ENCODE data around the gene NOTCH1.

NOTCH1 gene

DNA sequence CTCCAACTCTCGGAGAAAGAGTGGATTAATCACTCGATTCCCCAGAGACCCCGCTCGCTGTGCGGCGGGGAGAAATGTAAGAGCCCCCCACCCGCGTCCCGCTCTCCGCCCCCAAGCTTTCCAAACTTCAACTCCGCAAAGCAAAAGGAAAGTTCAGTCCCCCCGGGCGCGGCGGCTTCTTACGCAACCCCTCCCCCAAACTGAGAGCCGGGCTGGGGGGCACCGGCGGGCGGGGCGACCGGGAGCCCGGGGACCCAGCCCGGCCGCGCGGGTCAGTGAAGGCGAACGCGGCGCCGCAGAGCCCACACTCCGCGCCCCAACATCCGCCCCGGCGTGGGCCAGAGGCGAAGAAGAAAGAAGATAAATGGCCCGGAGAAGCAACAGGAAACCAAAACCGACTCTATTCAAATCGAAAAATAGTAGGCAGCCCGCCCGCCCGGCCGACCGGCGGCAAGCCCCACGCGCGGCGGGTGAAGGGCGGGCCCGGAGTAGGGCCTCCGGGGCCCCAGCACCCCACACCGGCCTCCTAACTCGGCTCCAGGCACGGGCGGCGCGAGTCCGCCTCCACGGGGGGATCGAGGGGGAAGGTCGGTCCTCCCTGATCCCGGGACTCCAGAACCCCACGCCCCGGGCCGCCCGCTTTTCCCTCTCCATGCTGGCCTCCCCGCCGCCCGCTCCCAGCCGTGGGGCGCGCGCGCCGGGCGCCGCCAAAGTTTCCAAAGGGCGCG, 720 bp downstream of the NOTCH1 start:
- DNase-seq (ENCODE audit: low read depth) = peak; percentile 44

DNA sequence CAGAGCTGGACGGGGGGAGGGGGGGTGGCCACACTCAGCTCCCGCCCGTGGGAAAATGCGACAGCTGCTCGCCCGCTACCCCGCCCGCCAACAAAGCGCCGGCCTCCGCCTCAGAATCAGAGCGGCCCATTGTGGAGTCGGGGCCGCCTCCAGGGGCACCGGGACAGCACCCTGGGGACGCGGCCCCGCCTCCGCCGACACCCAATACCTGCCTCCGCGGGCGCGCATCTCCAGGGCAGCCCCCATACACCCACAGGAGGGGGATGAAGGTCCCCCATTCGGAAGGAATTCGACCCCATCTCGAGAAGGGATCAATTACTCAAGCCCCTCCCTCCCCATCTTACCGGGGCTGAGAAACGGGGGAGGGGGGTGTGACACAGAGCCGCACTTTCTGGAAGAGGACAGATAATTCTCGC, 1.3 kb downstream of the NOTCH1 start:
- DNase-seq (ENCODE audit: low read depth) = peak; percentile 46

- DNase-seq (ENCODE audit: low read depth) = no peak
These were observed 1.9 kb downstream of the NOTCH1 start for GRCh38 chr9:136543830-136544547.

DNA sequence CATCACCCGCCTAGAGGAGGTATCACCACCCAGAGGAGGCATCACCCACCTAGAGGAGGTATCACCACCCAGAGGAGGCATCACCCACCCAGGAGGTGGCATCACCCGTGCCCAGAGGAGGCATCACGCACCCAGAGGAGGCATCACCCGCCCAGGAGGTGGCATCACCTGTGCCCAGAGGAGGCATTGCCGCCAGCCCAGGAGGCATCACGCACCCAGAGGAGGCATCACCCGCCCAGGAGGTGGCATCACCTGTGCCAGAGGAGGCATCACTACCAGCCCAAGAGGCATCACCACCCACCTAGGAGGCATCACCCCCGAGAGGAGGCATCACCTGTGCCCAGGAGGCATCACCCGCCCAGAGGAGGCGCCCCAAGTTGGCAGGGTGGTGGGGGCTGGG, 2.6 kb downstream of the NOTCH1 start:
- DNase-seq (ENCODE audit: low read depth) = no peak

- no peak for DNase-seq (ENCODE audit: low read depth)
These were observed 3.4 kb downstream of the NOTCH1 start for GRCh38 chr9:136542241-136543040.

GRCh38 chr9:136541709-136542108, 4.1 kb downstream of the NOTCH1 start:
- no peak for DNase-seq (ENCODE audit: low read depth)

- no peak for DNase-seq (ENCODE audit: low read depth)
These were observed 4.7 kb downstream of the NOTCH1 start for GRCh38 chr9:136541179-136541578.

- peak; percentile 87 for DNase-seq (ENCODE audit: low read depth)
These were observed 6.1 kb downstream of the NOTCH1 start for GRCh38 chr9:136539427-136540421.

DNA sequence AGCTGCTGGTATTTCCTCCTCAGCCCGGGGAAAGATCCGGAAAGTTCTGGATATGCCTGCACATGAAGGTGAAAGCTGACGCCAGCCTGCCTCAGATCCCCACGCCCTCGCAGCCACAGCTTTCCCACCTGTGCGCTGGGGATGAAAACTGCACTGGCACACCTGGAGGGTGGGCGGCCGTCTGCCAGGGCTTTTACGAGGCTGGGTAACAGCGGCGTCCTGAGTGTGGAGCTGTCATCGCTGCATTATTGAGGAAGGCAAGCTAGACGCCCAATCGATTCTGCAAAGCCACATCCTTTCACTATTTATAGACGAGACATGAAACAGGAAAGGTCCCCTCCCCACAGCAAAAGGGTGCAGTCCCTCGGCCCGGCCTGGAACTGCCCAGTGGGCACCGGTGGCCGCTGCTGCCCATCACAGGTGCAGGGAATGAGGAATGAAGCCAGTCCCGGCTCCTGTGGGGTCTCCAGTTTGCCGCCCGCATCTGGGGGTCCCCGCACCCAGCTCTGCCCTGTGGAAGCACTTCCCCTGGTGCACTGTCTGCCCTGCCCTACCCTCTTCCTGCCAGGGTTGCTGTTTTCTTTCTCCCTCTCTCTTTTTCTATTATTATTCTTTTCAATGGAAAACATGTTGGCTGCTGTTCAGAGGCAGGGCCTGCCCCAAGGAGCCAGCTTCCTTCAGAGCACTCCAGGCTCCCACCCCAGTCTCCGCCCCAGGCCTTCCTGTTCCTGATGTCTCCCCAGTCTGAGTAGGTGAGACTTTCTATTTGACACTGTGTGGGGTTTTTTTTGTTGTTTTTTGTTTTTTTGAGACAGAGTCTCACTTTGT, 7.0 kb downstream of the NOTCH1 start:
- no peak for DNase-seq (ENCODE audit: low read depth)

DNA sequence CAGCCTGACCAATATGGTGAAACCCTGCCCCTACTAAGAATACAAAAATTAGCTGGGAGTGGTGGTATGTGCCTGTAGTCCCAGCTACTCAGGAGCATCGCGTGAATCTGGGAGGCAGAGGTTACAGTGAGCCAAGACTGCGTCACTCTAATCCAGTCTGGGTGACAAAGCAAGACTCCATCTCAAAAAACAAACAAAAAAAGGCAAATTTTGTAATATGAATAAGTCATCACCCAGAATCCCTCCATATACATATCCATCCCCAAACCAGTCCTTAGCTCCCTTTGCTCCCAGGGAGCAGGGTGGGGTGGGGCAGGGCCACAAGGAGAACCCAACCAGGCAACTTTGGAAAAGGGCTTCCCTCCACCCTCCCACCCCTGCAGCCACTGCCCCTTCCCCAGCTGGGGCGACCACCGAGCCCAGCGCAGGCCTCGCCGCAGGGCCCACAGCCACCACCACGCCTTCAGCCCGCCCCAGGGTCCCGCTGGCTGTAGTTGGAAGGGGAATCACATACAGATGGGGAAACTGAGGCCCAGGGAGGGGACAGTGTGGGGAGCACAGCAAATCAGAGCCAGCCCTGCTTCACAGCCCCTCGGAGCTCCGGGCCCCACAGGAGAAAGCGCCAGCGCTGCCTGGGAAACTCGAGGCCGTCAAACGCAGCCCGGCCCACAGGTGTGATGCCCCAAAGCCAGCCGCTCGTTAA, 7.8 kb downstream of the NOTCH1 start:
- peak; percentile 45 for DNase-seq (ENCODE audit: low read depth)

- no peak for DNase-seq (ENCODE audit: low read depth)
These were observed 8.4 kb downstream of the NOTCH1 start for GRCh38 chr9:136537411-136537810.

- no peak for DNase-seq (ENCODE audit: low read depth)
These were observed 9.1 kb downstream of the NOTCH1 start for GRCh38 chr9:136536721-136537241.

DNA sequence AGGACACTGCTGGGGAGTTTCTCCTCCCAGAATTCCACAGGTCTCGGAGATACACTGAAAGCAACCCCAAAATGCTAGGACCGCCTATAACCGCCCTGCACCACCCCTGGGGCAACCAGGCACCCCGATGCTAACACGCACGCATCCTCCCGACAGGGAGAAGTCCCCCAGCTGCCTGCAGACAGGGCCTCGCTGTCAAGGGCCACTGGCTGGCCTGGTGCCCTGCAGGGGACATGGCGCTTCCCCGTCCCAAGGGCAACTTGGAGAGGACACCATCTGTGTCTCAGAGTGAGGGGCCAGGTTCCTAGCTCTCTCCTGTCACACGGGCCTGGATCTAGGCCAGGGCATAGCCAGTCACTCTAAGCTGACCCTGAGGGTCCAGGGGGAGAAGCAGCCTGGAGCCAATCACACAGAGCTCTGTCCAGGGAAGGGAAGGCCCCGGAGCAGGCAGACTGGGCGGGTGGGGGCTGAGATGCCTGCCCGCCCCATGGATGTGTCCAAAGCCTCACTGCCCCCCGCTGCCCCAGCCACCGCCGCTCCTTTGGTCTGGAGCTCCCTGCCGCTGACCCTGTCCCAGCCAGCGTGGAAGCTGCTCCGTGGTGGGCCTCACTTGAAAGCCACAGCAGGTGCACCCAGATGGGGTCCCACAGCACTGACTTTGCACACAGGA, 9.7 kb downstream of the NOTCH1 start:
- DNase-seq (ENCODE audit: low read depth) = no peak

DNA sequence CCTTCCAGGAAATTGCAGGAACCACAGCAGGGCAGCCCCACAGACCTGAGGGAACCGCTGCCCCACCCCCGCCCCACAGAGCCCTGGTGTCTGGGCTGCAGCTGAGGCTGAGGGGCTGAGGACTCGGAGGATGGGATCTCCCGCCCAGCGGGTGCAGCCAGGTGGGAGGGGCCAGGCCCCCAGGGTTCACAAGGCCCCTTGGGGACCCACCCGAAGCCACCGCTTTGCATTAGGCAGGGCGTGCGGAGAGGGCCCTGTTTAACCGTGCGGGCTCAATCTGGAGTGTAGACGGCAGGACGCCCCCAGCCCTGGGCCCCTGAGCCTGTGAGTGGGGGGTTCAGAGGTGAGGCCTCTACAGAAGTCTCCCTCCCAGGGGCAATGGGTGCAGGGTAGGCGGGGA, 10.8 kb downstream of the NOTCH1 start:
- DNase-seq (ENCODE audit: low read depth) = no peak

DNA sequence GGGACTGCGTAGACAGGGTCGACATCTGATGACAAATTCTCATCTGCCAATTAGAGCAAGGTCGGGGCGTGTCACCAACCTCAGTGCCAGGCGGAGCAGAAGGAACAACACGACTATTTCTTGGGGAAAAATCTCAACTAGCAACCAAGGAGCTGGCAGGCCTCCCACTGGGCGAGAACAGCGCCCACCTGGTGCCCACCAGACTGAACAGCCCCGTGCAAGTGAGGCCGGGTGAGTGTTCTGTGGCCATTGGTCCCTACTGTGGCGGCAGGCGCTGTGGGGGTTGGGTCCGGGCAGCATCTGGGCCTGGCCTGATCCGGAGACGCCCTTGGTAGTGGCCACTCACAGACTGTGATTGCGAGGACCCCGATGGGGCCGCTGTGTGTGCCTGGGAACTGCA, 11.5 kb downstream of the NOTCH1 start:
- DNase-seq (ENCODE audit: low read depth) = no peak

DNA sequence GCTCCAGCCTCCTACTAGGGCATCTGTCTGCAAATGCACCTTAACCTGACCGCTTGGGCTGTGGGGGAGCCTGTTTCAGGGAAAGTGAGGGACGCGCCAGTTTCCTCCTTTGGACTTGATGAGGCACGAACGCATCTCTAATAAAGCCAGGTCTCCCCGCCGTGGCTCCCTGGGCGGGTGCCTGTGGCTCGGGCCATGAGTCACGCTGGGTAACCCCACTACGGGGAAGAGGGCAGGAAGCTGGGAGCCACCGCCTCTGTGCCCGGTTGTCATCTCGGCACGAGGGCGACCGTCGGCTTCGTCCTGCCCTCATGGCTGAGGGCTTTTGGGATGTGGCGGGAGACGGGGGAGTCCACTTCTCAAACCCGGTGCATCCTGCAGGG, 12.1 kb downstream of the NOTCH1 start:
- no peak for DNase-seq (ENCODE audit: low read depth)

- no peak for DNase-seq (ENCODE audit: low read depth)
These were observed 12.8 kb downstream of the NOTCH1 start for GRCh38 chr9:136532799-136533774.
